CD14-positive monocyte (primary cell): ENCODE data around the gene OR2G3. TPM values are rescaled to one million over a fixed set of nuclear protein-coding genes. Genes with fewer than 3 reads are reported as not detected.

Experiments used
- DNase-seq, 3 donors: peaks; one replicate each; pipeline ENCODE4 v3.0.0-alpha.2; 2011 to 2022
- H2AFZ ChIP-seq: 2 replicates; pipeline ENCODE4 v1.6.0; 2012; ENCODE audit warnings: mild to moderate bottlenecking, low read depth, low read length, inconsistent platforms; ENCODE audit not compliant: insufficient read depth, poor library complexity, severe bottlenecking
- H3K27ac ChIP-seq, 2 donors: 1 replicate in 1 of 2; 2 replicates in 1 of 2; pipeline ENCODE4 v1.5.1; 2012 to 2013; ENCODE audit warnings: low read length in 2 of 2, control low read depth in 1 of 2, inconsistent platforms in 1 of 2, low read depth in 1 of 2, mild to moderate bottlenecking in 1 of 2
- H3K27me3 ChIP-seq, 2 donors: one replicate each; pipeline versions ENCODE4 v1.6.0 to v1.6.1; 2011 to 2013; ENCODE audit warnings: low read length in 2 of 2; ENCODE audit not compliant: control insufficient read depth in 2 of 2, insufficient read depth in 2 of 2
- H3K36me3 ChIP-seq, 2 donors: replicated peaks in 1 of 2; 1 replicate in 1 of 2; 2 replicates in 1 of 2; pipeline versions ENCODE4 v1.5.1 to v1.6.1; 2012 to 2013; ENCODE audit warnings: low read length in 2 of 2, control low read depth in 1 of 2, inconsistent platforms in 1 of 2, mild to moderate bottlenecking in 1 of 2; ENCODE audit not compliant: insufficient read depth in 2 of 2, control insufficient read depth in 1 of 2
- H3K4me1 ChIP-seq, 2 donors: 1 replicate in 1 of 2; 2 replicates in 1 of 2; pipeline versions ENCODE4 v1.5.1 to v1.6.1; 2012 to 2013; ENCODE audit warnings: low read length in 2 of 2, control low read depth in 1 of 2, inconsistent platforms in 1 of 2, mild to moderate bottlenecking in 1 of 2, moderate library complexity in 1 of 2; ENCODE audit not compliant: insufficient read depth in 2 of 2, control insufficient read depth in 1 of 2
- H3K4me2 ChIP-seq: replicated peaks from 2 replicates; pipeline ENCODE3; 2012; ENCODE audit warnings: low read length, moderate library complexity, mild to moderate bottlenecking; ENCODE audit not compliant: poor library complexity, severe bottlenecking; ENCODE audit errors: extremely low read depth
- H3K4me3 ChIP-seq, 3 experiments: fragments of 200-600 bp in 1 of 3; sonication (generic) in 1 of 3; replicated peaks in 1 of 3; 1 replicate in 2 of 3; 2 replicates in 1 of 3; pipeline ENCODE4 v1.5.1; 2011 to 2013; ENCODE audit warnings: low read length in 3 of 3, mild to moderate bottlenecking in 3 of 3, control low read depth in 2 of 3, low read depth in 2 of 3, inconsistent platforms in 1 of 3, moderate library complexity in 1 of 3
- H3K79me2 ChIP-seq: 2 replicates; pipeline ENCODE4 v1.6.0; 2012; ENCODE audit warnings: mild to moderate bottlenecking, control low read depth, inconsistent platforms, low read length, moderate library complexity; ENCODE audit not compliant: insufficient read depth
- H3K9ac ChIP-seq: 2 replicates; pipeline ENCODE4 v1.6.0; 2017; ENCODE audit warnings: low read length, mild to moderate bottlenecking; ENCODE audit not compliant: insufficient read depth, poor library complexity, severe bottlenecking
- H3K9me3 ChIP-seq, 2 donors: replicated peaks in 1 of 2; 1 replicate in 1 of 2; 2 replicates in 1 of 2; pipeline versions ENCODE4 v1.5.1 to v1.6.1; 2012 to 2013; ENCODE audit warnings: low read length in 2 of 2, control low read depth in 1 of 2; ENCODE audit not compliant: control insufficient read depth in 1 of 2, insufficient read depth in 1 of 2
- H4K20me1 ChIP-seq: 2 replicates; pipeline ENCODE4 v1.6.0; 2012; ENCODE audit warnings: mild to moderate bottlenecking, low read length, control low read depth, moderate library complexity; ENCODE audit not compliant: insufficient read depth
- H3K27ac Mint-ChIP-seq, 7 donors: one replicate each; pipeline ENCODE4 v1.8.0; 2020; ENCODE audit warnings: mild to moderate bottlenecking in 7 of 7, mixed read lengths in 7 of 7, moderate library complexity in 6 of 7, inconsistent platforms in 2 of 7
- H3K27me3 Mint-ChIP-seq, 3 donors: one replicate each; pipeline ENCODE4 v1.8.0; 2021 to 2022; ENCODE audit warnings: low read depth in 3 of 3, mild to moderate bottlenecking in 3 of 3, mixed read lengths in 3 of 3, moderate library complexity in 3 of 3, inconsistent platforms in 1 of 3
- H3K36me3 Mint-ChIP-seq, 2 donors: one replicate each; pipeline ENCODE4 v1.8.0; 2020; ENCODE audit warnings: mixed read lengths in 2 of 2, inconsistent platforms in 1 of 2, mild to moderate bottlenecking in 1 of 2
- H3K4me1 Mint-ChIP-seq: one replicate; pipeline ENCODE4 v1.8.0; 2020; ENCODE audit warnings: mild to moderate bottlenecking, mixed read lengths
- H3K4me3 Mint-ChIP-seq, 2 donors: one replicate each; pipeline ENCODE4 v1.8.0; 2020; ENCODE audit warnings: mild to moderate bottlenecking in 2 of 2, mixed read lengths in 2 of 2, moderate library complexity in 1 of 2
- H3K9me3 Mint-ChIP-seq, 7 donors: one replicate each; pipeline ENCODE4 v1.8.0; 2020 to 2022; ENCODE audit warnings: mixed read lengths in 7 of 7, mild to moderate bottlenecking in 6 of 7, moderate library complexity in 6 of 7, inconsistent platforms in 2 of 7
- WGBS: methylation state at CpG from one replicate; pipeline ENCODE4 v1.1.5; 2013; ENCODE audit warnings: missing lambda C conversion rate; ENCODE audit not compliant: insufficient coverage; 5-methylcytosine and 5-hydroxymethylcytosine counted together
- intact Hi-C, 2 donors: fragments of 100-400 bp; cut with micrococcal nuclease; formaldehyde crosslinking; loops; one replicate each; pipeline versions ENCODE4 v1.15.0 to v1.15.1; 2023
- polyA plus RNA-seq, 3 donors: library from polyadenylated mRNA; depleted of rRNA in 1 of 3; unstranded in 2 of 3; stranded (reverse) in 1 of 3; fragments of 300-500 nt in 2 of 3; fragments of >200 nt in 1 of 3; fragmentation: Illumina TruSeq in 2 of 3; gene quantifications; 1 replicate in 2 of 3; 2 replicates in 1 of 3; pipeline ENCODE4 v1.2.3, GENCODE V29; 2012 to 2021
- TF ChIP-seq, protein P1 (sequence below): fragments of 200-600 bp; IDR thresholded peaks from one replicate; pipeline ENCODE4 v1.8.0; 2022; ENCODE audit warnings: antibody characterized with exemption, mild to moderate bottlenecking

The OR2G3 gene
- polyA plus RNA-seq, 3 donors: not detected

DNA sequence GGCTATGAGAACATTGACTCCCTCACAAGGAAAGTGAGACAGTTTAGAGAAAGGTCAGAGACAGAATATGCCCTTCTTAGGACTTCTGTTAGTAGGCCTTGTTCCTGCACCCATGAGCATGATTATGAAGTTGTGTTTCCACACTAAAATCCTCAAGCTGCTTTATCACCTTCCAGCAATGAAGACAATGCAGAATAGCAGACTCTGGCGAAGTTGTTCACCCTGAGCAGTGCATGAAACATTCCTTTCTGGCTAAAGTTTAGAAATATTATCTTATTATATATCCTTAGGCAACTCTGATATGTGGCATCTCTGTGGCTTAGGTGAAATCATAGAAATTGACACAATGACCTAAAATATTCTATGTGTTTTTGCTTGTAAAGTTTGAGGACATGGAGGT is 31.1 kb upstream of the OR2G3 start:
- DNase-seq: no peak
- no peaks in the 10 kb centered on the region for H3K27me3 ChIP-seq
- Mint-ChIP-seq H3K4me1 (peaks cover 5% of the 10 kb centered on the region), H3K27me3 (peaks cover 0 to 6% (median 2%) of the 10 kb centered on the region in 3 donors), H3K27ac (no peak overlapping the region), H3K36me3 (no peaks in the 10 kb centered on the region), H3K4me3 (no peak overlapping the region), H3K9me3 (peaks cover 2 to 13% (median 7%) of the 10 kb centered on the region in 7 donors)
- TF ChIP-seq, protein P1, sequence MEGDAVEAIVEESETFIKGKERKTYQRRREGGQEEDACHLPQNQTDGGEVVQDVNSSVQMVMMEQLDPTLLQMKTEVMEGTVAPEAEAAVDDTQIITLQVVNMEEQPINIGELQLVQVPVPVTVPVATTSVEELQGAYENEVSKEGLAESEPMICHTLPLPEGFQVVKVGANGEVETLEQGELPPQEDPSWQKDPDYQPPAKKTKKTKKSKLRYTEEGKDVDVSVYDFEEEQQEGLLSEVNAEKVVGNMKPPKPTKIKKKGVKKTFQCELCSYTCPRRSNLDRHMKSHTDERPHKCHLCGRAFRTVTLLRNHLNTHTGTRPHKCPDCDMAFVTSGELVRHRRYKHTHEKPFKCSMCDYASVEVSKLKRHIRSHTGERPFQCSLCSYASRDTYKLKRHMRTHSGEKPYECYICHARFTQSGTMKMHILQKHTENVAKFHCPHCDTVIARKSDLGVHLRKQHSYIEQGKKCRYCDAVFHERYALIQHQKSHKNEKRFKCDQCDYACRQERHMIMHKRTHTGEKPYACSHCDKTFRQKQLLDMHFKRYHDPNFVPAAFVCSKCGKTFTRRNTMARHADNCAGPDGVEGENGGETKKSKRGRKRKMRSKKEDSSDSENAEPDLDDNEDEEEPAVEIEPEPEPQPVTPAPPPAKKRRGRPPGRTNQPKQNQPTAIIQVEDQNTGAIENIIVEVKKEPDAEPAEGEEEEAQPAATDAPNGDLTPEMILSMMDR: no peak
- no peaks in the 10 kb centered on the region for H3K79me2 ChIP-seq
- H3K4me3 ChIP-seq: no peak overlapping the region
- H3K9me3 ChIP-seq: no peaks in the 10 kb centered on the region
- no peak overlapping the region for H3K27ac ChIP-seq
- H3K36me3 ChIP-seq: no peaks in the 10 kb centered on the region
- no peak overlapping the region for H3K9ac ChIP-seq
- H2AFZ ChIP-seq: no peak overlapping the region
- WGBS: no CpG with 5 or more reads among the region's 1 CpG
- intact Hi-C loops: loop anchor here in 1 of 2 donors (10.0 kb wide), 1 partner anchor 369 kb away; no protein-coding TSS in a partner anchor
- H3K4me2 ChIP-seq: no peak overlapping the region
- H4K20me1 ChIP-seq: no peaks in the 10 kb centered on the region
- H3K4me1 ChIP-seq: no peaks in the 10 kb centered on the region

DNA sequence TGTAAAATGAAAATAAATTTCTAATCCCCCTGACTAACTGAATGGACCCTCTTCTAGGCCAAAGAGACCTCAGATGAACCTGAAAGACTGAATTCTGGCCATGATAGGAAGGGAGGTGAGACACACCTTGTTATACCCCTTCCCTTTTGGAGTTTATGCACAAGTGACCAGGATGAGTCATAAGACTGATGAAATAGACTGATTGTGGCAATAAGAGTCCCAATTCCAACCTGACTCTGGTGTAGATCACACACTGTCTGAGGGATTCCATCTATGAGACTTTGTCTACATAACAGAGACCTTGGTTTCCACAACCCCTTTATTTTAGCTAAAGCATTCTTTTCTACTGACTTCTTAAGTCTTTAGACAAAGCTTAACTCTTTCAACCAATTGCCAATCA is 30.7 kb upstream of the OR2G3 start:
- H3K9me3 ChIP-seq: no peaks in the 10 kb centered on the region
- no peak overlapping the region for H2AFZ ChIP-seq
- Mint-ChIP-seq H3K4me1 (peaks cover 5% of the 10 kb centered on the region), H3K9me3 (peaks cover 2 to 11% (median 7%) of the 10 kb centered on the region in 7 donors), H3K27me3 (peaks cover 0 to 6% (median 2%) of the 10 kb centered on the region in 3 donors), H3K36me3 (no peaks in the 10 kb centered on the region), H3K27ac (no peak overlapping the region), H3K4me3 (no peak overlapping the region)
- H4K20me1 ChIP-seq: no peaks in the 10 kb centered on the region
- H3K4me1 ChIP-seq: no peaks in the 10 kb centered on the region
- intact Hi-C loops: loop anchor here in 1 of 2 donors (10.0 kb wide), 1 partner anchor 370 kb away; no protein-coding TSS in a partner anchor
- no peak overlapping the region for H3K9ac ChIP-seq
- no peak overlapping the region for H3K27ac ChIP-seq
- no peak overlapping the region for H3K4me3 ChIP-seq
- H3K27me3 ChIP-seq: no peaks in the 10 kb centered on the region
- H3K4me2 ChIP-seq: no peak overlapping the region
- peak in 2 of 3 donors; percentile 8 to 48 for DNase-seq
- H3K79me2 ChIP-seq: no peaks in the 10 kb centered on the region
- no peaks in the 10 kb centered on the region for H3K36me3 ChIP-seq
- TF ChIP-seq, protein P1: no peak
